Activated B cell treated with CpG ODN at 0.5 μM for 24 hours (primary cell): ENCODE measurements around the gene CDC27. TPM values are rescaled to one million over a fixed set of nuclear protein-coding genes. Genes with fewer than 3 reads are reported as not detected.

Source experiments
- ATAC-seq: fragments of 200-7000 bp; cut with Tn5 transposase; one replicate; pipeline ENCODE4 v1.10.0; 2021; ENCODE audit warnings: low read depth, mild to moderate bottlenecking, moderate library complexity
- CTCF ChIA-PET: fragments of 350-600 bp; sonication (Branson Sonifier 250); formaldehyde crosslinking; loops from one replicate; lab custom pipeline; 2021; ENCODE audit warnings: antibody characterized with exemption; lab: Charles Lee
- POLR2A ChIA-PET: fragments of 350-600 bp; sonication (Branson Sonifier 250); formaldehyde crosslinking; loops from one replicate; lab custom pipeline; 2021; ENCODE audit warnings: antibody characterized with exemption; lab: Charles Lee
- DNase-seq: peaks from one replicate; pipeline ENCODE4 v3.0.0; 2022
- H3K27ac Mint-ChIP-seq: one replicate; pipeline ENCODE4 v1.8.0; 2020; ENCODE audit warnings: mixed read lengths
- H3K27me3 Mint-ChIP-seq: one replicate; pipeline ENCODE4 v1.8.0; 2021; ENCODE audit warnings: mixed read lengths
- H3K36me3 Mint-ChIP-seq: one replicate; pipeline ENCODE4 v1.8.0; 2021; ENCODE audit warnings: low read depth, mixed read lengths
- H3K4me1 Mint-ChIP-seq: one replicate; pipeline ENCODE4 v1.8.0; 2021; ENCODE audit warnings: mixed read lengths
- H3K4me3 Mint-ChIP-seq: one replicate; pipeline ENCODE4 v1.8.0; 2020; ENCODE audit warnings: mild to moderate bottlenecking, mixed read lengths
- H3K9me3 Mint-ChIP-seq: one replicate; pipeline ENCODE4 v1.8.0; 2020; ENCODE audit warnings: mixed read lengths
- CTCF ChIP-seq: fragments of 200-600 bp; IDR thresholded peaks from one replicate; pipeline ENCODE4 v1.8.0; 2022; ENCODE audit warnings: antibody characterized with exemption, mild to moderate bottlenecking
- intact Hi-C: fragments of 100-400 bp; cut with micrococcal nuclease; formaldehyde crosslinking; loops from one replicate; pipeline ENCODE4 v1.15.1; 2024
- total RNA-seq: library from RNA; stranded (reverse); gene quantifications from 2 replicates; pipeline ENCODE4 v1.2.3, GENCODE V29; 2022

Gene CDC27
- total RNA-seq, 1 donor from 2014 or later = 72.5 TPM

DNA sequence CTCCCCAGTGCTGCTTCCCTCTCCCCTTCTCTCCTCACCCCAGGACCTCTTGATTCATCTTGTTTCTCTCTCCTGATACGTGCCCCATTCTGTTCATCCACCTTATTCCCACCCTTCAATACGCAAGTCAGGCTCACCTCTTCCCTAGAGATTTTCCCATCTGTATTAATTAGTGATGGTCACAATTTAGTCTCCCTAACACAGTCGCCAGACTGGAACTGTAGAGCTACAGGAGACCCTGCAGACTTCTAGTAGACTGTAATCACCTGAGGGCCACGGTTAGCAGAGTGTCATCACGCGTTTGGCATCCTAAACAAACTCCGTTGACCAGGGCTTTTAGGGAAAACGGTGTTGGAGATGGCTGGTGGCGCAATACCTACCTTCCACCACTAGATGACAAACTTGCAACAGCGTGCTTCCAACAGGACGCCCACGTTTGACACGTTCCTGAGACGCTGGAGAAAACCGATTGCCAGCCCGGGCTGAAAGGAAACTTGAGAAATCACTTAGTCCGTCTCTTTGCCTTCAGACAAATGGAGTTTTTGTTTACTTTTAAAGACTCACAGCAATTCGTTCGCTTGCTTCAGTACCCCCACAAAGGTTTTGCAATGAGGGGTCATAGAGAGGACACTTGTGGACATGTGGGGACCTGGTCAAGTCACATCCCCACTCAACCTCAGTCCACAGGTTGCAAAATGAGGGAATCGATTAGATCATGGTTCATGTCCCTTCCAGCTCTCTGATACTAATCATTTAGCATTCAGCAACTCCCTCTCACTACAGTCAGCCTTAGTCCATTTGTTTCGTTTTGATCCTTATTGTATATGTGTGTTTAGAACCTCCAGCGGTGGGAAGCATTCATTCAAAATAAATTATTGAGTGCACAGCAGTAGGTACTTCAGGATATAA, 40.7 kb upstream of the CDC27 start:
- peaks cover 26% of the 10 kb centered on the region for H3K4me1 Mint-ChIP-seq
- POLR2A ChIA-PET = interaction anchor here (0.7 to 3.0 kb wide), 8 partner anchors 10 to 711 kb away, joined by 3 to 27 read pairs (median 6); partner anchors contain the start of genes EFCAB13, MYL4 and PNPO
- H3K36me3 Mint-ChIP-seq = no peaks in the 10 kb centered on the region
- ATAC-seq (peak; percentile 95), DNase-seq (peak; percentile 48)
- H3K27ac Mint-ChIP-seq = no peak overlapping the region
- H3K27me3 Mint-ChIP-seq = no peaks in the 10 kb centered on the region
- CTCF ChIA-PET = interaction anchor here (0.6 to 4.6 kb wide), 24 partner anchors 9 to 386 kb away, joined by 3 to 129 read pairs (median 3); partner anchors contain the start of genes EFCAB13 and MYL4
- peak; percentile 83 for TF ChIP-seq CTCF
- intact Hi-C loops = loop anchor here (1.0 to 2.0 kb wide), 5 partner anchors 15 to 386 kb away; no protein-coding TSS in a partner anchor
- peak overlapping the region; percentile 56 for H3K4me3 Mint-ChIP-seq
- no peaks in the 10 kb centered on the region for H3K9me3 Mint-ChIP-seq

DNA sequence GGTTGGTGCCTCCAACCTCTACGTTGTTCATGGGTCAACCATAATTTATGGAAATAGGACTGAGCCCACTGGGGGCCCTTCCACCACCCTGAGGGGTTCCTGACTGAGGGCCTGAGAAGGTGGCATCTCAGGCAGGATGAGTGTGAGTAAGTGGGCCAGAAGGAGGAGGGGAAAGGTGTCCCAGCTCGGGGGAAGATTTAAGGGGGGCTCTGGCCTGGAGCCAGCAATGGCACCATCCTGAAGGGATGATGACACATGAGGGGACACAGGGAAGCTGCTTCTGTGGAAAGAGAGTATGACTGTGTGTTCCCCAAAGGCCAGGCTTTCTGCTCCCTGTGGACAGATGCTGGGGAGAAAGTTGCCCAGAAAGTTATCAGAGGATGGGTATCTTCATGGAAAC, 38.8 kb upstream of the CDC27 start:
- H3K4me3 Mint-ChIP-seq = no peak overlapping the region
- H3K27me3 Mint-ChIP-seq = no peaks in the 10 kb centered on the region
- no peak for TF ChIP-seq CTCF
- ChIA-PET POLR2A (interaction anchor here (0.6 kb wide), 1 partner anchor 59 kb away, joined by 5 read pairs; no protein-coding TSS in a partner anchor), CTCF (interaction anchor here (4.6 kb wide), 1 partner anchor 88 kb away, joined by 129 read pairs; no protein-coding TSS in a partner anchor)
- peaks cover 26% of the 10 kb centered on the region for H3K4me1 Mint-ChIP-seq
- DNase-seq = no peak
- peaks cover 6% of the 10 kb centered on the region for H3K9me3 Mint-ChIP-seq
- no peak overlapping the region for H3K27ac Mint-ChIP-seq
- no peak for ATAC-seq
- intact Hi-C loops = loop anchor here (2.0 kb wide), 1 partner anchor 17 kb away; no protein-coding TSS in a partner anchor
- H3K36me3 Mint-ChIP-seq = no peaks in the 10 kb centered on the region

DNA sequence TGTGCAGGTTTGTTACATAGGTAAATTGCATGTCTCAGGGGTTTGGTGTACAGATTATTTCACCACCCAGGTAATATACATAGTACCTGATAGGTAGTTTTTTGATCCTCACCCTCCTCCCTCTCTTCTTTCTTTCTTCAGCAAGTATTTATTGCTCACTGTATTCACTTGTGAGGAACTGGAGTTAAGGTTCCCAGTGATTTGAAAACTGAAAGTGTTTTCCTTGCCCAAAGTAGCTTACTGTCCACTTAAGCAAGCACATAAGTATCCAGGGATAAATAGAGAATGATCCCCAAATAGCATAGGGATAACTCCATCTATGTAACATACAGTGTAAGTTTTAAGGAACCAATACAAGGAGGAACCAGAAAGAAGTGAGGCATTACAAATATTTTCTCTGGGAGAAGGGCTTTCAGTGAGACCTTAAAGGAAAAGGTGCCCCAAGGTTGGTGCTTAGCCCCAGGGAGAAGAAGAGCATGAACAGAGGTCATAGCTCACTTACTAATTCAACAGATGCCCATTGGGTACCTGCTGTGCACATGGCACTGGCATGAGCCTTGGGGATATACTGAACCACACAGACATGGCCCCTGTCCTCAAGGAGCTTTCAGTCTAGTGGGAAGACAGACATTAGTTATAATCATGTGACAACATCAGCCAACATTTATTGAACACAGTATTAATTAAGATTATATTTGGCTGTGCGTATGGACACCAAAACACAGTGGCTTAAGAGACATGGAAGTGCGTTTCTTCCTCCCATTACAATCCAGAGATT, 37.0 kb upstream of the CDC27 start:
- H3K4me1 Mint-ChIP-seq = peaks cover 24% of the 10 kb centered on the region
- ATAC-seq = no peak
- ChIA-PET POLR2A (interaction anchor here (0.5 kb wide), 1 partner anchor 9 kb away, joined by 4 read pairs; no protein-coding TSS in a partner anchor), CTCF (interaction anchor here (0.5 to 2.2 kb wide), 2 partner anchors 46 to 90 kb away, joined by 3 to 12 read pairs; no protein-coding TSS in a partner anchor)
- no peak overlapping the region for H3K27ac Mint-ChIP-seq
- intact Hi-C loops = no loop called here
- H3K36me3 Mint-ChIP-seq = no peaks in the 10 kb centered on the region
- H3K4me3 Mint-ChIP-seq = no peak overlapping the region
- no peak for DNase-seq
- H3K27me3 Mint-ChIP-seq = no peaks in the 10 kb centered on the region
- TF ChIP-seq CTCF = no peak
- H3K9me3 Mint-ChIP-seq = peaks cover 6% of the 10 kb centered on the region

GRCh38 chr17:47225436-47225858, 36.4 kb upstream of the CDC27 start:
- no peak overlapping the region for H3K27ac Mint-ChIP-seq
- intact Hi-C loops = no loop called here
- H3K4me3 Mint-ChIP-seq = no peak overlapping the region
- H3K4me1 Mint-ChIP-seq = peaks cover 24% of the 10 kb centered on the region
- DNase-seq (no peak), ATAC-seq (no peak)
- CTCF ChIA-PET = interaction anchor here (2.2 kb wide), 1 partner anchor 91 kb away, joined by 12 read pairs; no protein-coding TSS in a partner anchor
- no peaks in the 10 kb centered on the region for H3K36me3 Mint-ChIP-seq
- POLR2A ChIA-PET = no interaction called here
- no peaks in the 10 kb centered on the region for H3K27me3 Mint-ChIP-seq
- TF ChIP-seq CTCF = no peak
- peaks cover 6% of the 10 kb centered on the region for H3K9me3 Mint-ChIP-seq
